Stimulated activated CD8-positive, alpha-beta memory T cell treated with anti-CD3 and anti-CD28 coated beads, Interleukin-7, amount 100 ng/mL, for 4 hours (primary cell): ENCODE results near the gene AFF3.
"Not testable (repeated sequence)": the region's sequence is repeated elsewhere in the genome, so short reads cannot be mapped to it uniquely, and the experiment has no call there.

Experiments used
- DNase-seq, 2 donors: peaks; one replicate each; pipeline ENCODE4 v3.0.0-alpha.2; 2020; ENCODE audit warnings: low read depth in 2 of 2

The AFF3 gene

GRCh38 chr2:99753505-99753904 lies 388.9 kb downstream of the AFF3 start:
- no peak for DNase-seq

DNA sequence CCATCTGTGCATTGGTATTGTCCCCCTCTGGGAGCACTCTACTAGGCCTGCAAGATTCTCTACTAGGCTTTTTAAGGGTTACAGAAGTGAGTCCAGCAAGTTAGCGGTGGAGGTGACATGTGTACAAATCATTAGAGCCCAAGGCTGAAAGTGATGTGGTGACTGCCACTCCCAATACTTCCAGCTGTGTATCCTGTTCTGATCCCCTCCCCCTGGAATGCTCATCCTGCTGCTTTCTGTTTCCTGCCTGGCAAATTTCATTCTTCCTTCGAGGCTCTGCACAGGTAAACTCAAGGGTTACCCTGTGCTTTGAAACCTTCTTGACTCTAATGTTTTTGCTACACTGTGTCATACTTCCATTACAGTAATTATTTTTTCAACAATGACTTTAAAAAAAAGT lies 394.0 kb downstream of the AFF3 start:
- DNase-seq: no peak

- DNase-seq: no peak
These were observed 394.5 kb downstream of the AFF3 start for GRCh38 chr2:99747842-99748241.

- DNase-seq: no peak
These were observed 399.2 kb downstream of the AFF3 start for GRCh38 chr2:99743146-99743545.

DNA sequence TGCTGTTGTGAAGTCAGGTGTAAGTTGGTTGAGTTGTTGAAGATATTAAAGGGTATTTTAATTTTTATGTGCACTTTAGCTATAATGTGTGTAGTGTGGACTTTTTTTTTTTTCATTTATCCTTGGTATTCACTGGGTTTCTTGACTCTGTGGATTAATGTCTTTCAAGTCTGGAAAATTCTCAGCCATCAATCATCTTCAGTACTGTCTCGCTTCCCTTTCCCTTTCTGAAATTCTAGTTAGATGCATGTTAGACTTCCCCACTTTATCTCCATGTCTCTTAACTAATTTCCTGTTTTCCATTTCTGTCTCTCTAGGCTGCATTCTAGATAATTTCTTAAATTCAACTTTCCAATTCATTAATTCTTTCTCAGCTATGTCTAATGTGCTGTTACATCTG lies 404.9 kb downstream of the AFF3 start:
- DNase-seq: no peak

- no peak for DNase-seq
These were observed 406.6 kb downstream of the AFF3 start for GRCh38 chr2:99735753-99736152.

DNA sequence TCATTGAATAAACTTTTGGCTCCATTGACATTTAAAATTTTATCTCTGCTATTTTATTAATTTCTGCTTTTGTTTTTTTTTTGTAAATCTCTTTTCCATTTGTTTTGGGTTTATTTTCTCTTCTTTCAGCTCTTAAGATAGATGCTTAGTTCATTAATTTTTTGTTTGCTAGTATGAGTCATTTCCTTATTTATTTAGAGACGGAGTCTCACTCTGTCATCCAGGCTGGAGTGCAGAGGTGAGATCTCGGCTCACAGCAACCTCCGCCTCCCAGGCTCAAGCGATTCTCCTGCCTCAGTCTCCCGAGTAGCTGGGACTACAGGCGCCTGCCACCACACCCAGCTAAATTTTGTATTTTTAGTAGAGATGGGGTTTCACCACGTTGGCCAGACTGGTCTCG lies 407.1 kb downstream of the AFF3 start:
- not testable (repeated sequence) for DNase-seq

DNA sequence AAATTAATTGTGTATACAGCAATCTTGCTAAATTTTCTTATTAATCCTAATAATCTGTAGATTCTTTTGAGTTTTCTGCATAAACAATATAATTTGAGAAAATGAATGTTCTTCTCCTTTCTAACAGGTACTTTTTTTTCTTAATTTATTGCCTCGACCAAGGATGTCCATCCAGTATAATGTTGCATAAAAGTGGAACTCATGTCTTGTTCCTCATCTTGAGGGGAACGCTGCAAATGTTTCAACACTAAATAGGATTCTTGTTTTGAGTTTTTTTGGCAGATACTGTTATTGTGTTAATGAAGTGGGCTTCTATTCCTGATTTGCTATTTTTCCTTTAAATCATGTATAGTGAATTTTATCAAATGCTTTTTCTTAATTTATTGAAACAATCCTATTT lies 408.2 kb downstream of the AFF3 start:
- DNase-seq: no peak

DNA sequence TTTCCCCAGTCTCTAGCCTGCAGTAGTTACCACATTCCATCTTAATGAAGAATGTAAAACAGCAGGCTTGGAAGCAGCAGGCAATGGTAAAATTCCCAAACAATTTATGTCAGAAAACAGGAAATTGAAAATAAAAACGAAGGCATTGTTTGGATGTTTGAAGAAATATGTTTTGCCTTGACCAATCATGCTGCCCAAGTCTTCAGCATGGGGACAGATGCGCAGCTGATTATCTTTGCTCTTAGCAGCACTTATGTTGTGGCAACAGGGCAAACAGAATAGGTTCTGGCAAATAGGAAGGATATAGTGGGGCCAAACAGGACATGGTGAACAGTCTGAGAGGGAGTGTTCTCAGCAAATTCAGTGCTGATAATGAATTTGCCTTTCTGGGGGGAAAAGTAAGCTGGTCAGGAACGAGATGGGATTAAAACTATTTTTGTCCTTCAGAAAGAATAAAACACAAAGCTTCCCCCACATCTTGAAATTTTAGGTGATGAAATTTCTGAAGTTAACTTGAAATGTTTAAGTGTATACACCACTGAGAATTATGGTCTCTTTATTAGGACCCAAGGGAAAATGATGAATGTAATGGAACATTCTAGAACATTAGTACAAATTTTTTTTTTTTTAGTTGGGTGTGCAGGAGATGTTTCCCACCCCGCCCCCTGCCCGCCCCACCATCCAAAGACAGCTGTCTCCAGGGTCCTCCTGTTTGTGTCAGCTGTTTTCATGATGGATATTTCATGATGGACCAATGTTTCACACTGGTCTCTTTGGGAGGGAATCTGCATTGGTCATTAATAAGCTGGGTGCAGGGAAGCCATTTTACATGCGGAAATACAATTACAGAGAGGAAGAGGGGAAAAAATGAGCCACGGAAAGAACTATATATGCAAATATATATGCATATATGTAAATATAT lies 413.0 kb downstream of the AFF3 start:
- DNase-seq: no peak

- DNase-seq: no peak
These were observed 414.2 kb downstream of the AFF3 start for GRCh38 chr2:99728166-99728565.

DNA sequence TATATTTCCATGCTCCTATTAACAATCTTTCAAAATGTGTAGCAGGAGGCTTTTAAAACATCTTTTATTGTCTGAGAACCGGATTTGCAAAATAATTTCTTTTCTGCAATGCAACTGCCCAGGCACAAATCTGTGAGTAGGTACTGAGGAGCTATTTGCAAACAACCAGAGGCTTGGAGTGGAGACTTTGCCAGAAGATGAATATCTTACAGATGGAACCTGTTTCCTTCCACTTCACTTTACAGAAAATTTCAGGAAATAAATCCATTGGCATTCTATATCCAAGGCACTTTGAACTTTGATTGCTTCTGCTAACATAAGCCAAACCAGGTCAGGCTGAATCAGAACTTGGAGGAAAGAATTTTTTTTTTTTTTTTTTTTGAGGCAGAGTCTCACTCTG lies 415.2 kb downstream of the AFF3 start:
- no peak for DNase-seq

DNA sequence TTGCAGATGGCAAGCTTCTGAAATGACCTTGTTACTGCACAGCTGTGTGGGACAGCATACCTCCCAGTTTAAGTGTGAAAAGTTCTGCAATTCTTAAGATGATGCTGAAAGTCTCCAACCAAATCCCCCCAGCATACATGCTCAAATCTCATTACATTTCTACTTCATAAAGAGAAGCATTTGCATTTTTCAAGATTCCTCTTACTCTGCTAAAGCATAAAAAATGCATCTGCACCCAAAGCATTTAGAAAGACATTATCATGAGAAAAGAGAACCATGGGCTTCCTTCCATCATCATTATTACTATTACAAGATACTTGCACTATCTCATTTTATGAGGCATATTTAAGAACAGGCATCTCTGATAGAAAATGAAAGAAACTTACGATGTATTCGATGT lies 415.7 kb downstream of the AFF3 start:
- DNase-seq: no peak

DNA sequence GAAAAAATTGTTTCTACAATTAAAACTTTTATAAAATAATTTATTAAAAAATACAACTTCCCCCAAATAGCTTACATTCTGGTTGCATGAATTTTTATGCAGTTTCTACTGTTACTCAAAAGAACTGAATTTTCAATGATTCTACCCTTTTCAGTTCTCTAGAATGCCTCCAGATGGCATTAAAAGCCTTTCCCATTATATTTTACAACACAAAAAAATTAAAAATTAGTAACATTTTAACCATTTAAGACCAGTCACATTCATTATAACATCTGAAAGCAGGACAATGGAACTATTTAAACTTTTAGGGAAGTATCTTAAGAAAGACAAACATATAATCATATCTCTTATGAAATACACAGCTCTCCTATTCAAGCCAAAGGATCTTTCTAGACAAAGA lies 416.6 kb downstream of the AFF3 start:
- no peak for DNase-seq

GRCh38 chr2:99722476-99722875 lies 419.9 kb downstream of the AFF3 start:
- DNase-seq: no peak

DNA sequence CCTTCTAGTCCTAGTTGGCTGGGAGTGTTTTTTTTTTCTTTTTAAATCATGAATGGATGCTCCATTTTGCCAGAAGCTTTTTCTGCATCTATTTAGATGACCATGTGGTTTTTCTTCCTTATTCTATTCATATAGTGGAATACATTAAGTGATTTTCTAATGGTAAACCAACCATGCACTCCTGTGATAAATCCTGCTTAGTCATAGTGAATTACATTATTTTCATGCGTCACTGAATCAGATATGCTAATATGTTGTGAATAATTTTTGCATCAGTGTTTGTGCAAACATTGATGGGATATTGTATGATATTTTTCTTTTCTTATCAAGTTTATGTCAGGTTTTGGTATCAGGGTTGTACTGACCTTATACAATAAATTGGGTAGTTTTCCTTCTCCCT lies 423.3 kb downstream of the AFF3 start:
- DNase-seq: no peak

- DNase-seq: no peak
These were observed 426.4 kb downstream of the AFF3 start for GRCh38 chr2:99715956-99716355.

DNA sequence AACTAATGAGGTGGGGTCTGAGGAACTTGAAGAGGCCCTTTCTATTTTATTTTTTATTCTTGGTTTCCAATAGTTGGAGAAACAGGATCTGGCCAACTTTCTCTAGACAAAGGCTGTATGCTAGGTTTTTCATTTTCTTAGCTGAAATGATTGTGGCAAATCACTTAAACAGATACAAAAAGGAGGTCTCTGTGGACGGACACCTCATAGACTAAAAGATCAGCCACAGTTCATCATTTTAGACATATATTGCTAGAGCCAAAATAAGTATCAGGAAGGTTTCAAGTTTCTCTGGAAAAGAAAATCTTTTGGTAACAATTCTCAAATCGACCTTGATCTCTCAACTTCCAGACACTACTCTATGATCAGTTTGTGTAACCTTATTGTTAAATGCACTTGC lies 428.0 kb downstream of the AFF3 start:
- DNase-seq: no peak

DNA sequence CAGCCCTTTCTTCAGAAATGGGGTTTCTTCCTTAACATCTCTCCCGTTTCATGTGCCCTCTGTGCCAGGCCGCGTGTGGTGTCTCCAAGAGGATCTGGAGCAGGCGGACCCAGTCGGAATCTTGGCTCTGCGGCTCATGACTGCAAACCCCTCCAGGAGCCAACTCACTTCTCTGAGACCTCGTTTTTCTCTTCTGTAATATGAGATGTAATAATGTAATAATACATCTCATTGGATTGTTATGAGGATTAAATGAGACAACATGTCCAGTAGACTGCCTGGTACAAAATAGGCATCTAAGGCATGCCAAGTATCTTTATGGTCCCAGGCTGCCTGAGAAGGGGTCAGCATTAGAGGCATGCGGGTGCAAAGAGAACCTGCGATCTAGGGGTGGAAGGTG lies 431.2 kb downstream of the AFF3 start:
- DNase-seq: no peak

- DNase-seq: no peak
These were observed 431.7 kb downstream of the AFF3 start for GRCh38 chr2:99710721-99711120.

GRCh38 chr2:99709229-99709628 lies 433.2 kb downstream of the AFF3 start:
- DNase-seq: no peak

GRCh38 chr2:99708231-99708630 lies 434.2 kb downstream of the AFF3 start:
- DNase-seq: no peak

GRCh38 chr2:99707592-99707991 lies 434.8 kb downstream of the AFF3 start:
- DNase-seq: no peak

DNA sequence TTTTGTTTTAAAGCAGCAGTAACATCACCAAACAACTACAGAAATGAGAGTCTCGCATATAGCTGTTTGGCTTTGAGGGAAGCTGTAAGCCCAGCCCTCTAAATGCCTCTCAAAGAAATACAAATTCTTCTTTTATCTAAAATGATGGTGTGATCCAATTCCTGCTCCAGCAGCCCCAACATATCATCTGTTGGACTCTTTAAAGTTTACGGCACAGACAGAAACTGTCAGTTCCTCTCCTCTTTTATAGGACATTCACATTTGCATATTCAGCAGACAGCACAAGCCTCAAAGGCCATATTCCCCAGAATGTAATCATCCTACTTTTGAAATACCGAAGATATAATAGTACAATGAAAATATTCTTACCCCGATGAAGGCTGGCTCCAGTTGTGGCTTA lies 435.7 kb downstream of the AFF3 start:
- no peak for DNase-seq

DNA sequence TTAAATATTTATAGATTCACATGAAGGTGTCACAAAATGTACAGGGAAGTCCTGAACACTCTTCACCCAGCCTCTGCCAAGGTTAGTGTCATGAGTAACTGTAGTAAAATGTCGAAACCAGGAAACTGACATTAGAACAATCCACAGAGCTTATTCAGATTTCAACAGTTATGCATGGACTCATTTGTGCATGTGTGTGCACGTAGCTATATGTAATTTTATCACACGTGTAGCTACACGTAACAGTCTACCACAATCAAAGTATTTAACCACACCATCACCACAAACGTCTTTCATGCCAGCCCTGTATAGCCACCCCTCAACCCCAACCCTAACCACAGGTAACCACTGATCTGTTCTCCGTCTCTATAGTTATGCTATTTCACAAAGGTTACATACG lies 440.9 kb downstream of the AFF3 start:
- no peak for DNase-seq
